ENCODE measurements around the gene EDEM2. TPM values are rescaled to one million over a fixed set of nuclear protein-coding genes. Genes with fewer than 3 reads are reported as not detected.

The EDEM2 gene
- total and polyA plus RNA-seq, 2 of the 13 experiments (the other 11 are each of a cell fraction or from before 2014, with no cell fraction given) = 33.1 to 46.9 TPM

GRCh38 chr20:35146299-35146919 is 727 bp downstream of the EDEM2 start (continued):
- no peak for TF ChIP-seq RNF219 (CRISPR knock-in tag; IDR thresholded peaks at IDR 0.05)
- TF ChIP-seq ZFAT (CRISPR knock-in tag; conservative IDR thresholded peaks at IDR 0.05) = no peak
- TF ChIP-seq ZNF549 (CRISPR knock-in tag; IDR thresholded peaks at IDR 0.05) = no peak
- no peak for TF ChIP-seq ZNF609 (CRISPR knock-in tag; IDR thresholded peaks at IDR 0.05; ENCODE audit: borderline replicate concordance)
- TF ChIP-seq ZBTB43 (CRISPR knock-in tag; conservative IDR thresholded peaks at IDR 0.05) = no peak
- no peak; the same call in 1 of the 2 replicates for TF ChIP-seq NFYB (CRISPR knock-in tag; IDR thresholded peaks at IDR 0.05)
- peak; percentile 82; the same call in 1 of the 2 replicates for TF ChIP-seq MTA1 (CRISPR knock-in tag; IDR thresholded peaks at IDR 0.05; ENCODE audit: borderline replicate concordance)
- TF ChIP-seq SMYD3 (CRISPR knock-in tag; IDR thresholded peaks at IDR 0.05) = no peak
- TF ChIP-seq THRA (CRISPR knock-in tag; IDR thresholded peaks at IDR 0.05; ENCODE audit: borderline replicate concordance) = no peak
- TF ChIP-seq TFAP4 (IDR thresholded peaks at IDR 0.05; ENCODE audit: borderline replicate concordance, low read depth) = peak; percentile 78
- no peak for TF ChIP-seq CEBPG (CRISPR knock-in tag; IDR thresholded peaks at IDR 0.05)
- 0 out of 2 replicates have a peak, but pooled peaks have one; percentile 0 for TF ChIP-seq DMTF1 (CRISPR knock-in tag; IDR thresholded peaks at IDR 0.05)
- TF ChIP-seq ZSCAN30 (CRISPR knock-in tag; IDR thresholded peaks at IDR 0.05) = no peak

Measured in HepG2 (cell line).